Mesendoderm (in vitro differentiated cells): ENCODE measurements around the gene TGFBR1.
A peak's percentile ranks its signal among the peaks of the same experiment; 100 is the strongest.
"Not testable (repeated sequence)": the region's sequence is repeated elsewhere in the genome, so short reads cannot be mapped to it uniquely, and the experiment has no call there.

Experiments
- DNase-seq: peaks from one replicate; pipeline ENCODE4 v3.0.0; 2013
- H2AK5ac ChIP-seq: 2 replicates; pipeline ENCODE4 v1.6.1; 2013; ENCODE audit warnings: low read length, inconsistent platforms
- H2BK120ac ChIP-seq: 2 replicates; pipeline ENCODE4 v1.6.1; 2013; ENCODE audit warnings: low read depth, mild to moderate bottlenecking, low read length, moderate library complexity, mixed read lengths
- H2BK15ac ChIP-seq: replicated peaks from 2 replicates; pipeline ENCODE4 v1.6.1; 2013; ENCODE audit warnings: low read depth, mild to moderate bottlenecking, moderate library complexity
- H2BK5ac ChIP-seq: 2 replicates; pipeline ENCODE4 v1.6.1; 2013; ENCODE audit warnings: low read length, inconsistent platforms
- H3K18ac ChIP-seq: 2 replicates; pipeline ENCODE4 v1.6.1; 2013; ENCODE audit warnings: mild to moderate bottlenecking, low read length, mixed read lengths
- H3K23ac ChIP-seq: one replicate; pipeline ENCODE4 v1.6.1; 2013; ENCODE audit warnings: low read length
- H3K27ac ChIP-seq: 2 replicates; pipeline ENCODE4 v1.5.1; 2013; ENCODE audit warnings: low read depth, mild to moderate bottlenecking, inconsistent platforms, low read length, moderate library complexity
- H3K27me3 ChIP-seq: 2 replicates; pipeline ENCODE4 v1.6.1; 2013; ENCODE audit warnings: low read length, control low read depth, mild to moderate bottlenecking, inconsistent platforms; ENCODE audit not compliant: insufficient read depth, poor library complexity
- H3K36me3 ChIP-seq: 2 replicates; pipeline ENCODE4 v1.6.1; 2013; ENCODE audit warnings: low read length, inconsistent platforms; ENCODE audit not compliant: control insufficient read depth, insufficient read depth
- H3K4ac ChIP-seq: one replicate; pipeline ENCODE4 v1.6.1; 2013; ENCODE audit warnings: low read depth, mild to moderate bottlenecking, low read length, moderate library complexity
- H3K4me1 ChIP-seq: 2 replicates; pipeline ENCODE4 v1.6.1; 2013; ENCODE audit warnings: low read depth, low read length, inconsistent platforms; ENCODE audit not compliant: control insufficient read depth
- H3K4me2 ChIP-seq: 2 replicates; pipeline ENCODE4 v1.6.1; 2013; ENCODE audit warnings: low read length
- H3K4me3 ChIP-seq: 2 replicates; pipeline ENCODE4 v1.5.1; 2013; ENCODE audit warnings: mild to moderate bottlenecking, low read length
- H3K56ac ChIP-seq: one replicate; pipeline ENCODE4 v1.6.1; 2013; ENCODE audit warnings: low read length
- H3K79me1 ChIP-seq: 2 replicates; pipeline ENCODE4 v1.6.1; 2013; ENCODE audit warnings: low read length, inconsistent platforms
- H3K79me2 ChIP-seq: 2 replicates; pipeline ENCODE4 v1.6.1; 2013; ENCODE audit warnings: mild to moderate bottlenecking, low read length; ENCODE audit not compliant: control insufficient read depth, insufficient read depth
- H3K9ac ChIP-seq: 2 replicates; pipeline ENCODE4 v1.6.1; 2013; ENCODE audit warnings: low read length, inconsistent platforms
- H4K5ac ChIP-seq: one replicate; pipeline ENCODE4 v1.6.1; 2013; ENCODE audit warnings: low read length
- H4K8ac ChIP-seq: one replicate; pipeline ENCODE4 v1.6.1; 2013; ENCODE audit warnings: low read depth, mild to moderate bottlenecking, control low read depth, low read length, moderate library complexity
- WGBS: extraction: QIAGEN DNeasy Blood & Tissue Kit; methylation state at CpG from one replicate; pipeline ENCODE4 v1.1.7; 2013; ENCODE audit warnings: low lambda C conversion rate, missing lambda C conversion rate; ENCODE audit not compliant: insufficient coverage; ENCODE audit errors: extremely low coverage; 5-methylcytosine and 5-hydroxymethylcytosine counted together

Gene TGFBR1

GRCh38 chr9:99099806-99100585 lies 4.9 kb upstream of the TGFBR1 start:
- H3K9ac ChIP-seq, H2BK15ac ChIP-seq, H3K36me3 ChIP-seq, H2AK5ac ChIP-seq, H4K5ac ChIP-seq, H3K4ac ChIP-seq, DNase-seq, H4K8ac ChIP-seq, H3K4me3 ChIP-seq, H2BK120ac ChIP-seq, H3K4me2 ChIP-seq, H3K4me1 ChIP-seq, H3K27ac ChIP-seq, H3K79me2 ChIP-seq, H3K18ac ChIP-seq, H3K27me3 ChIP-seq, H3K56ac ChIP-seq, H3K23ac ChIP-seq, H2BK5ac ChIP-seq, H3K79me1 ChIP-seq: not testable (repeated sequence)
- 100% methylated on average over 2 of the region's 5 CpGs for WGBS

- DNase-seq: no peak
- Histone ChIP-seq H3K4me3 (no peak overlapping the region), H3K9ac (no peak overlapping the region), H3K4me2 (no peak overlapping the region), H2BK120ac (no peak overlapping the region), H4K8ac (no peak overlapping the region), H3K27ac (no peak overlapping the region), H3K4ac (no peak overlapping the region), H4K5ac (no peak overlapping the region), H3K4me1 (peaks cover 7% of the 10 kb centered on the region), H3K79me1 (peaks cover 2% of the 10 kb centered on the region), H3K36me3 (no peaks in the 10 kb centered on the region), H3K79me2 (peaks cover 7% of the 10 kb centered on the region), H3K56ac (no peak overlapping the region), H3K18ac (no peak overlapping the region), H2BK15ac (no peak overlapping the region), H3K23ac (no peak overlapping the region), H3K27me3 (no peaks in the 10 kb centered on the region), H2BK5ac (no peak overlapping the region), H2AK5ac (no peak overlapping the region)
- no CpG with 5 or more reads among the region's 5 CpGs for WGBS
Measured at GRCh38 chr9:99101271-99101670, 3.6 kb upstream of the TGFBR1 start.

- peaks cover 11% of the 10 kb centered on the region for H3K79me2 ChIP-seq
- no peak overlapping the region for H2BK15ac ChIP-seq
- no peak overlapping the region for H2BK120ac ChIP-seq
- H4K5ac ChIP-seq: no peak overlapping the region
- no peak overlapping the region for H2AK5ac ChIP-seq
- WGBS: no CpG with 5 or more reads among the region's 2 CpGs
- no peak overlapping the region for H3K27ac ChIP-seq
- no peak for DNase-seq
- H4K8ac ChIP-seq: no peak overlapping the region
- peaks cover 7% of the 10 kb centered on the region for H3K4me1 ChIP-seq
- no peaks in the 10 kb centered on the region for H3K27me3 ChIP-seq
- H3K23ac ChIP-seq: no peak overlapping the region
- H3K4me2 ChIP-seq: no peak overlapping the region
- H3K56ac ChIP-seq: no peak overlapping the region
- no peak overlapping the region for H3K18ac ChIP-seq
- no peaks in the 10 kb centered on the region for H3K36me3 ChIP-seq
- H3K4ac ChIP-seq: no peak overlapping the region
- peaks cover 4% of the 10 kb centered on the region for H3K79me1 ChIP-seq
- H3K9ac ChIP-seq: no peak overlapping the region
- no peak overlapping the region for H2BK5ac ChIP-seq
- H3K4me3 ChIP-seq: no peak overlapping the region
Measured at GRCh38 chr9:99101812-99102211, 3.1 kb upstream of the TGFBR1 start.

DNA sequence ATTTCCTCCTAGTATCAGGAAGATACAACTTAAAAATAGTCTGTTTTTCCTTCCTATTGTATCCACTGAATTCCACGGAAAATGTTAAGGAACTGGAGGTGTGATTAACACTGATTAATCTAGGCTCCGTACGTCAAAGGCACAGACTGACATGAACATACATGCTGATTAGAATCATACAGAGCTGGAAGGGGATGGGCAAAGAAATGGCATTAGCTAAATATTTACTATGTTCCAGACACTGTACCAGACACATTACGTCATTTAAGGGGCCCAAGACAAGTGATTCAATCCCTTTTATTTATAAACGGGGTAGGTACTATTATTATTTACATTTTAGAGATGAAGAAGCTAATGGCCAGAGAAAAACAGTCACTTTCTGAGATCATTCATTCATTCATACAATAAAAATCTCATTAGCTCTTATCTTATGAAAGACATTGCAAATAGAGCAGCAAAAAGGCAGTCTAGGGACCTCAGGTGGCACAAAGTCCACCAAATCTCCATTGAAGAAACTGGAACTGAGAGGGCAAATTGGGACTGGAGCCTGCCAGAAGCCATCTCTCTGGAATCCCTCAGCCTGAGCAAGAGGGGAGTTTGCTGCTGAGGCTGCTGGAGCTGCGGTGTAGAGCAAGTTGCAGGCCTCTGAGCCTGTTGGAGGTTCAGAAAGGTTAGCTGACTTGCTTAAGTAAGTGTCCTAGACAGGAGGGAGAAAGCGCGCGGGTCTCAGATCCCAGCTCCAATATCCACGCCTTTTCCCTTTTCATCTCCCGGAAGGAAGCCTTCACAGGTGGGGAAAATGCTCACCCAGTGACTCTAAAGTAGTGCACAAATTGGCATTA lies 1.6 kb upstream of the TGFBR1 start:
- DNase-seq: peak; percentile 42

DNA sequence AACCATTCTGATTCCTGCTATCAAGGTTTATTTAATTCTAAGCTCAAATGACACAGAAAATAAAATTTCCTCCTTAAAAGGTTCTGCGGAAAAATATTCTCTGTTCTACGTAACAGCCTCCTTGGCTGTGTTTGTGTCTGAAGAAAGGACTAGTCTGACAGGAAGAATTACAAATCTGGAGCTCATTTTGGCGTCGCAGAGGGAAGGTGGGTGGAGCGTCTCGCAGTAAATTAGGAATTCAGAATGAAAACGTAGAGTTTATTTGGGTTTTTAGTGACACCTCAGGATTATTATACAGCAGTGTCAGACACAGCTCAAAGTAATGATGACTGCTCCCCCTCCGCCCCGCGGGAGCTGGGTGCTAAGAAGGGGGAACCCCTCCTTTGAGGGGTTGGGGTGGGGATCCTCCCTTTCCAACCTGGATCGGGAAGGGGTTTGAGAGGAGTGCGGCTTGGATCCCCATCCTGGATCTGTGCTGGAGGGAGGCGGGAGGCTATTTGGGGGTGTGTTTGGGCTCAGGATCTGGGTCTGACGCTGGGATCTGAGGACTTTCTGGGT lies 933 bp upstream of the TGFBR1 start:
- Histone ChIP-seq H3K23ac (no peak overlapping the region), H3K4me1 (peaks cover 10% of the 10 kb centered on the region), H3K79me1 (peaks cover 12% of the 10 kb centered on the region), H4K8ac (no peak overlapping the region), H3K4me2 (peak overlapping the region; percentile 95), H2BK120ac (no peak overlapping the region), H2BK5ac (peak overlapping the region; percentile 69), H3K36me3 (no peaks in the 10 kb centered on the region), H3K56ac (peak overlapping the region; percentile 93), H3K4me3 (peak overlapping the region; percentile 25), H2BK15ac (no peak overlapping the region), H3K9ac (peak overlapping the region; percentile 82), H3K4ac (no peak overlapping the region), H4K5ac (no peak overlapping the region), H3K27ac (no peak overlapping the region), H3K79me2 (peaks cover 32% of the 10 kb centered on the region), H3K27me3 (no peaks in the 10 kb centered on the region), H3K18ac (peak overlapping the region; percentile 2), H2AK5ac (no peak overlapping the region)
- no peak for DNase-seq
- WGBS: no CpG with 5 or more reads among the region's 14 CpGs

More for the DNA sequence above, 1.6 kb upstream of the TGFBR1 start:
- Histone ChIP-seq H3K36me3 (no peaks in the 10 kb centered on the region), H3K23ac (peak overlapping the region; percentile 48), H3K27ac (no peak overlapping the region), H3K4me2 (peak overlapping the region; percentile 95), H3K56ac (peak overlapping the region; percentile 93), H2BK120ac (no peak overlapping the region), H3K79me2 (peaks cover 25% of the 10 kb centered on the region), H2BK15ac (no peak overlapping the region), H3K4ac (no peak overlapping the region), H3K18ac (no peak overlapping the region), H3K79me1 (peaks cover 12% of the 10 kb centered on the region), H3K4me3 (no peak overlapping the region), H4K5ac (no peak overlapping the region), H2BK5ac (no peak overlapping the region), H4K8ac (no peak overlapping the region), H3K27me3 (no peaks in the 10 kb centered on the region), H3K4me1 (peaks cover 10% of the 10 kb centered on the region), H3K9ac (peak overlapping the region; percentile 82), H2AK5ac (no peak overlapping the region)
- WGBS: no CpG with 5 or more reads among the region's 11 CpGs
